Type B pancreatic cell (in vitro differentiated cells): ENCODE data around the gene VRK1. TPM values are rescaled to one million over a fixed set of nuclear protein-coding genes. Genes with fewer than 3 reads are reported as not detected.

Experiments used
- DNase-seq: peaks from one replicate; pipeline ENCODE4 v3.0.0; 2021; ENCODE audit warnings: mixed read lengths; ENCODE audit not compliant: unreplicated experiment; ENCODE audit errors: extremely low spot score
- H3K27ac Mint-ChIP-seq: 2 replicates; pipeline ENCODE4 v1.8.0; 2021; ENCODE audit warnings: mild to moderate bottlenecking, mixed read lengths
- H3K27me3 Mint-ChIP-seq: 2 replicates; pipeline ENCODE4 v1.8.0; 2021; ENCODE audit warnings: mixed read lengths
- H3K36me3 Mint-ChIP-seq: 2 replicates; pipeline ENCODE4 v1.8.0; 2021; ENCODE audit warnings: mixed read lengths
- H3K4me1 Mint-ChIP-seq: one replicate; pipeline ENCODE4 v1.8.0; 2021; ENCODE audit warnings: mixed read lengths; ENCODE audit not compliant: unreplicated experiment
- H3K4me3 Mint-ChIP-seq: 2 replicates; pipeline ENCODE4 v1.8.0; 2021; ENCODE audit warnings: mild to moderate bottlenecking, mixed read lengths
- H3K9me3 Mint-ChIP-seq: 2 replicates; pipeline ENCODE4 v1.8.0; 2021; ENCODE audit warnings: mixed read lengths
- CTCF ChIP-seq: fragments of 200-600 bp; sonication (generic); conservative IDR thresholded peaks from 2 replicates; pipeline ENCODE4 v1.5.0; 2021; ENCODE audit warnings: antibody characterized with exemption, mild to moderate bottlenecking
- total RNA-seq: library from RNA; stranded (reverse); gene quantifications from 2 replicates; pipeline ENCODE4 v1.2.1, GENCODE V29; 2021; ENCODE audit warnings: low replicate concordance

Gene VRK1
- total RNA-seq, 1 donor from 2014 or later, result 36.9 TPM

GRCh38 chr14:96917442-96917963, 120.3 kb downstream of the VRK1 start:
- no peak overlapping the region for H3K4me3 Mint-ChIP-seq
- no peak for TF ChIP-seq CTCF
- DNase-seq, result no peak
- H3K36me3 Mint-ChIP-seq, result peaks cover 3% of the 10 kb centered on the region
- H3K4me1 Mint-ChIP-seq, result peaks cover 7% of the 10 kb centered on the region
- H3K27ac Mint-ChIP-seq, result no peak overlapping the region
- no peaks in the 10 kb centered on the region for H3K27me3 Mint-ChIP-seq
- no peaks in the 10 kb centered on the region for H3K9me3 Mint-ChIP-seq

DNA sequence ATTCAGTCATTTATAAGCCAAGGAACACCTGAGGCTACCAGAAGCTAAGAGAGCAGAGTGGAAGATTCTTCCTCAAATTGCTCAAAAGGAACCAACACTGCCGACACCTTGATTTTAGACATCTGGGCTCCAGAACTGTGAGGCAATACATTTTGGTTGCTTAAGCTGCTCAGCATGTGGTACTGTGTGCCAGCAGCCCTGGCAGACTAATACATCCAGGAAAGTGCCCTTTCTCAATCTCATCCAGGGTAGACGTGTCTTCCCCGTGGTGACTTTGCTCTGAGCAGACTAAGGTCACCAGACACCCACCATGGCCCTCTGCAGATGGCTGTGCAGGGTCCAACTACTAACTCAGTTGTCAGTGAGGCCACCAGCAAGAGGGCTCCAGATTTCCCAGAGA, 122.8 kb downstream of the VRK1 start:
- Mint-ChIP-seq H3K9me3 (no peaks in the 10 kb centered on the region), H3K4me1 (peaks cover 7% of the 10 kb centered on the region), H3K4me3 (no peak overlapping the region), H3K27me3 (no peaks in the 10 kb centered on the region), H3K36me3 (peaks cover 3% of the 10 kb centered on the region), H3K27ac (no peak overlapping the region)
- TF ChIP-seq CTCF, result no peak
- no peak for DNase-seq

DNA sequence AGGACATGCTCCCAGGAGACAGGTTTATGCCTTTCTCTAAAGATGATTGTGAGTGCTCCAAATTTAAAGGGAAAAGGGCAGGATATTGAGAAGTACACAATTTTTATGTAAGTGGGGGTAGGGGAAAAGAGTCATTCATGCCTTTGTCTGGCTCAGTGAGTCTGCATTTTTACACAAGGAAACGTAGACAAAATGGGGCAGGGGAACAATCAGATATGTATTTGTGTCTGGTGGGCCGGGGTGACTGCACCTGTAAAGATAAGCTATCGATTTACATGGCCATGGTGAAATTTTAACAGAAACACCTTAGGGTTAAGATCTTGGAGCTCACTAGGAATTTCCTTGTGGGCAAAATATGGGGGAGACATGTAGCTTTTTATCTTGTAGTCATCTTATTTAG, 123.6 kb downstream of the VRK1 start:
- no peak overlapping the region for H3K4me3 Mint-ChIP-seq
- no peak for DNase-seq
- H3K4me1 Mint-ChIP-seq, result peaks cover 7% of the 10 kb centered on the region
- no peaks in the 10 kb centered on the region for H3K9me3 Mint-ChIP-seq
- TF ChIP-seq CTCF, result no peak
- no peaks in the 10 kb centered on the region for H3K27me3 Mint-ChIP-seq
- H3K36me3 Mint-ChIP-seq, result no peaks in the 10 kb centered on the region
- H3K27ac Mint-ChIP-seq, result no peak overlapping the region

DNA sequence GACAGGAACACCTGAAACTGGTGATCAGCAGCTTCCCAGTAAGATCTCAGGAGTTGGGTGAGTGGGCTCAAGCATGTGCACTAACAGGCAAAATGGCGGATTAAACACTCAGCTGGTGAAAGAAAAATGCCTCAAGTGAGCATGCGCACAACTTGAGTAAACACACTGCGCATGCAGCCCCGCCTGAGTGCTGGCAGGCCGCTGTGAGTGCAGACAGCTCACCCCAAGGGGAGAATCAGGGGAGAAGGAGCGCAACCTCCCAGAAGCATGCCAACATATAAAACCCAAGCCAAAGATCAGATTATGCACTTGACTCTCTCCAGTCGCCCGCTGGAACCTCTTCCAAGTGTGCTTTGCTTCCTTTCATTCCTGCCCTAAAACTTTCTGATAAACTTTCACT, 125.8 kb downstream of the VRK1 start:
- no peak overlapping the region for H3K27ac Mint-ChIP-seq
- H3K4me1 Mint-ChIP-seq, result peaks cover under 1% of the 10 kb centered on the region
- no peak for TF ChIP-seq CTCF
- no peaks in the 10 kb centered on the region for H3K36me3 Mint-ChIP-seq
- H3K9me3 Mint-ChIP-seq, result no peaks in the 10 kb centered on the region
- H3K27me3 Mint-ChIP-seq, result no peaks in the 10 kb centered on the region
- H3K4me3 Mint-ChIP-seq, result no peak overlapping the region
- no peak for DNase-seq

DNA sequence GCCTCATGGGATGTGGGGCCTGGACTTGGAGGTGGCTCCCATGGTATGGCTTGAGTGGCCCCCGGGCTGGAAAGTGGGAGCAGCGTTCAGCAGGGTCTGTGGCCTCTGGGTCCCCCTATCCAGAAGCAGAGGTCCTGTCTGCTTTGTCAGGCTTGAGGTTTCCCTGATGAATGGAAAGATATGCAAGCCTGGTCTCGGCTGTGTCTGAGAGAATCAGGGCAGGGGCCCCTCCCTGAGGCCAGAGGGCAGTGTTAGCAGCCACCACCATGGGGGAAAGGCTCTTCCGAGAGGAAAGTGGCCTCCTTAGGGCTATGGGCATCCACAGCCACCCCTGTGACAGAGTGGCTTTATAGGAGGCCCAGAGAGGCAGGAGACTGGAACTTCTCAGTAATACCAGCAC, 128.2 kb downstream of the VRK1 start:
- H3K36me3 Mint-ChIP-seq, result no peaks in the 10 kb centered on the region
- no peak overlapping the region for H3K27ac Mint-ChIP-seq
- no peaks in the 10 kb centered on the region for H3K9me3 Mint-ChIP-seq
- no peak for DNase-seq
- no peaks in the 10 kb centered on the region for H3K27me3 Mint-ChIP-seq
- H3K4me3 Mint-ChIP-seq, result no peak overlapping the region
- H3K4me1 Mint-ChIP-seq, result no peaks in the 10 kb centered on the region
- no peak for TF ChIP-seq CTCF

- no peaks in the 10 kb centered on the region for H3K36me3 Mint-ChIP-seq
- no peaks in the 10 kb centered on the region for H3K9me3 Mint-ChIP-seq
- H3K27me3 Mint-ChIP-seq, result no peaks in the 10 kb centered on the region
- TF ChIP-seq CTCF, result no peak
- H3K4me3 Mint-ChIP-seq, result no peak overlapping the region
- H3K27ac Mint-ChIP-seq, result no peak overlapping the region
- no peak for DNase-seq
- H3K4me1 Mint-ChIP-seq, result no peaks in the 10 kb centered on the region
Measured at GRCh38 chr14:96926001-96926400, 128.8 kb downstream of the VRK1 start.
